ENCODE measurements around the gene CADM1.

CADM1 gene

DNA sequence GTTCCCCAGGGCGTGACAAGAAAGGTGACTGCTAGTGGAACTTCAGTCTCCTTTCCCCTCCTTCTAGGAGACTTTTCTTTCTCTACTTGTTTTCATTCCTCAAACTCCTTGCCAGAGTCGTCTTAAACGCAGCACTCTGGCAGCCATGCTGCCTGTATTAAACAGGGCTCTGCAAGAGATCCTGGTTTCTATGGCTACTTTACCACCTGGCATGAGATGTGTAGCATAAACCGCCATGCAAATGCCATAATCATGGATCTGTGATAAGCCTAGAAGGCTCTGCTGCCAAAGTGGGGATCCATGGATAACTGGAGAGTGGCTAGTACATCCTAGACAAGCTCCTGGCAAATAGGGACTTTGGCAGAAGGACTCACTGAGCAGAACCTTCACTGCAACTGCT, 321.1 kb downstream of the CADM1 start:
- DNase-seq (ENCODE audit: low read depth in 2 of 2), result no peak

DNA sequence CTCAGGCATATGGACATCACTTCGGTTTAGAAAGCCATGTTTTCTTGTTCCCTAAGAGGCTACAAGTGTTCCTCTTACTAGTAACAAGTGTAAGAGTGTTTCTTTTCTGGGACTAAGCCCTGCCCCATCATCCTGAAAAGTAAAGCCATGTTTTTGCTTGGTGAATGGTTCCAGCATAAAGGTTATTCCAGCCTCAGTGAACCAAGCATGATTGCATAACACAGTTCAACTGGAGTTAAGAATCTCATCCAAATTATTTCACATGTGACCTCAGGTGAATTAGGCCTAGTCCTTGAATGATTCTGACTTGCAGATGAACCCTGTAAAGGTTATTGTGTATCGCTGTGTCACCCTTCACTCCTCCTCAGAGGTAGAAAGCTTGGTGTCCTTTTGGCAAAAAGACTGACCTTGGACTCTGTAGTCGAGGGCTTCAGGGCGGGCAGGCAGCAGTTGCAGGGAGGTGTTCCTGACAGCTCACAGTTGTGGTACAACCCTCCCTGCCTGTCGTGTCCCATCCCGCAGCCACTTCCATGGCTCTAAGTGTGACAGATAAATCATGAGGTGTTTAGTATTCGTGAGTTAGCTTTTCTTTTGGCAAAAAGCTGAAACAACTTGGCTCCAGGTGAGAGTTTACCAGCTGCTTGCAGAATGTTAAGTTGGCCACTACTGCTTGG, 321.8 kb downstream of the CADM1 start:
- DNase-seq (ENCODE audit: low read depth in 2 of 2), result no peak

DNA sequence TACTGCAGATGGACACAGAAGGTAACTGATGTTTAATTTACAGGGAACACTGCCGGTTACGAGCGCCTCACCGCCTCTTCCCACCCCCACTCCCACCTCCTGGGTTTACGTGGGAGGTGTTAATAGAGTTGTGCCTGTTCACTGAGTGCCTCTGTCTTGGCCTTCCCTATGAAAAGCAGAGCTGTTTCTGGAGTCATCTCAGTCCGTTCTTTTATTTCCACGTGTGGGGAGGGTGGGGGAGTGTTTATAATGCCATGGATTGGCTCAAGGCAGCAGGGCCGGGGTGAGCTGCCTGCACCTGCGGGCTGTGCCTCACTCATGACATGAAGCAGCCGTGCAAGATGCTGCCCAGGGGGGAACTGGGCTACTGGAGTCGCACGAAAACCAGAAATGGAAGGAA, 322.7 kb downstream of the CADM1 start:
- DNase-seq (ENCODE audit: low read depth in 2 of 2), result no peak

DNA sequence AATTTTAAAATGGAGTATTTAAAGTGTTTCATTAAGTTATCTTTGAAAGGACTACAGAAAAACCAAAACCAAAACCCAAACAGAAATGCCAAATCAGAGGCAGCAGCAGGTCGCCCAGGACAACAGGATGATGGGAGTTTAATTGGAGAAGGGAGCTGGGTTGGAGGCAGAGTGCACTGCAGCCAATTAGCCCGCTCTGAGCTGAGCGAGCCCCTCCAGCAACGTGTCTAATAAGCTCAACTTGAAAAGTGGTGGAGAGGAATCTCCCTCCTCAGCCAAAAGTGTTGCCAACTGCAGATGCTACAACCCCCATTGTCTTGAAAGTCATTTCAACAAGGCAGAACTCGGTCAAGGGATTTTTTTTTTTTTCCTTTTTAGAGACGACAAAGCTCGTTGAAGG, 323.9 kb downstream of the CADM1 start:
- DNase-seq (ENCODE audit: low read depth in 2 of 2), result no peak

DNA sequence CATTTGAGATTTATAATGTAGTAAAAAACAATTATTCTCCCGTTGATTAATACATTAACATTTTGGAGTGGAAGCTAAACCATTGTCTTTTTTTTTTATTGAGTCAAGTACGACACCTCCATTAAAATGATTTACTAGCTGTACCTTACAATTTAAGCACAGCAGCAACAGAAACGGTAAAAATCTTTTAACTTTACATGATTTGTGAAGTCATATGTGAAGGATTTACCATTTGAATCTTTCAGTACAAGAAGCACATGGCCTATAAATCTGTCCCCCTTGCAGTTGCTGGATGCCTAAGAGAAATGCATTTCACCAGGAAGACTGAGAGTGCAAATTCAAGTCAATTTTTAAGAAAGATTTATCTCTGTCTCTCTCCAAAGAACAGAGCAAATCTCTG, 324.6 kb downstream of the CADM1 start:
- no peak for DNase-seq (ENCODE audit: low read depth in 2 of 2)

DNA sequence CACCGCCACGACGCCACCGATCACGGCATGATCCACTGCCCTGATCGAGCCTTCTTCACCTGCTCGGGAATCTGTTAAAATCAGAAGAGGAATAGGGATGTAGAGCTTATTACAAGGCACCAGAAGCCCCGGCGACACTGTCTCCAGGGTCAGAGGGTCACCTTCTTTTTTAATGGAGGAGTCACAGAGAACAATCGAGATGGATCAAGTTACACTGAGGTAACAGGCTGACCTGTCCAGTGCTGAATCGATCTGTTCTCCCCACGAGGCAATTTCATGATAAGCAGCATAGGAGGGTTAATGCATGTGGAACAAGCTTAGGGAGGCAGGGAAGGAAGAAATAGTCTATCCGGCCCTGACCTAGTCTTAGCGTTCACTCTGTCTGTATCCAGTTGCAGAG, 325.5 kb downstream of the CADM1 start:
- DNase-seq (ENCODE audit: low read depth in 2 of 2), result no peak

DNA sequence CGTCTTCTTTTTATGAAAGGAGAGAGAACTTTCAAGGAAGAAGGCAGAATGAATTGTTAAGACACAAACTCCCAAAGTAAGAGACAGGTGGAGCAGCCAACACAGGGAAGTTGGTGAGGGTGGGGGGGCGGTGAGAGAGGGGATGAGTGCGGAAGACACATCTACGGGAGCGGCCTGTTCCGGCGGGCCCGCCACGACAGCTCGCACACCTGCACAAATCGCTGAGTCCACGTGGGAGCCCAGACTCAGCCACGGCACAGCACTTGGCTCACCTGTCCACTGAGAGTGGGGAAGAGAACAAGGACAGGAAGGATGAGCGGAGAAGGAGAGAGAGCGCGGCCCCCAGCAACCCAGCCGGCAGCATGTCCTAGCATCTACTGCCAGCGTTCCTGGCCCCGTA, 331.1 kb downstream of the CADM1 start:
- no peak for DNase-seq (ENCODE audit: low read depth in 2 of 2)

DNA sequence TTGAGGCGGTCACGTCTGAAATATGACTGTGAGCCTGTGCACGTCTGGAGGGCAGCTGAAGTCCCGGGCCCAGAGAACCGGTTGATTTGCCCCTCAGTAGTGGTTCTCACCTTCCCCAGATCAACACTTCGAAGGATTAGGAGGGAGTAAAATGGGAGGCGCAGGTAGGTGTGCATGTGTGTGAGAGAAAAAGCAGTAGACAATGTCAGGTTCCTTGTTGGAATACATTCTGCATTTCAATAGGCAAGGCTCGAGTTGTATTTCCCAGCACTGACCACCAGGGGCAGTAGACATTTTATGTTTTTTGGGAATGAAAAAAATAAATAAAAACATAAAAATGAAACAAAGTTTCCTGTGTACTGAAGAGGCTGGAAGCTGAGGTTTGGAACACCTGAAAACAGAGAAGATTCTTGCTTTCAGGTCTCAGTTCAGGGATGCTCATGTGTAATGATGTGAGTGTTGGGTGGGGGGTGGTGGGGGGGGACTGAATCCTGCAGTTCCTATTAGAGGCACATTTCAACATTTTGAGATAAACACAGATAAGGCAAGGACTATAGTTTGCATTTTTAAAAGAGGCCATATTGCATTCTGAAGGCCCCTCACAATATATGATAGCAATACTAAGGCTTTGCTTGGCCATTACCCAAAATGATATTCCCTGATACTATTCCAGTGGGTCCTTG, 333.9 kb downstream of the CADM1 start:
- DNase-seq (ENCODE audit: low read depth in 2 of 2), result no peak

DNA sequence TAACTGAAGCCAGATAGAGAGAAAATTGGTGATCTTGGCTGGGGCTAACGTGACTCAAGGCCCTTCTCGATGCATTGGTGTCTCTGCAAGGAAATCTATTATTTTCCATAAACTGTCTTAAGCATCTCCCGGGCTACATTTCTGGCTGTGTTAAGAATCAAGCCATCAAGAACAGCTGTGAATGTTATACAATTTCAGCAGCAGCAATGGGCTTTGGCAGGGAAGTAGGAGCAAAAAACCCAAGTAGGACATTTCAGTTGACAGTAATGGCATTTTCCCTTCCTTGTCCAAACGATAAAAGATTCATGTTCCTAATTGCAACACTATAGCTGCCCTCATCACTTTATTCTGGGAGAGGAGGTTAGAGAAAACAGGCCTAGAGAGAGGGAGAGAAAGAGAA, 335.0 kb downstream of the CADM1 start:
- no peak for DNase-seq (ENCODE audit: low read depth in 2 of 2)

DNA sequence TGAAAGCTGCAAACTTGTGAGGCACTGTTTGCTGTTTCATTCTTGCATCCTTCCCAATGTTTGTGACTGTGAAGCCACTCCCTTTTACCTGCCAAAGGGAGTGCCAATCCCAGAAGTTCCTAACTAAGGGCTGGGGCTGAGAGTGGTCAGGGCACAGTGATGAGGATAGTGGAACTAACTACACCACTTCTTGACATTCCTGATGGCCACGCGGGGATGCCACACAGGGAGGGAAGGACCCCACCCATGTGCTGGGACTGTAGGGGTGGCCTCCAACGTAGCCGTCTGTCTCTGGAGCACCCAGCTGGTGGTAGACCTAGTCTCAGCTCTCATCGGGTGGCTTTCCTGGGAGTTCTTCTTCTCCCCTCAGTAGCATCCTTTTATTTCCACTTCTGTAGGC, 335.5 kb downstream of the CADM1 start:
- no peak for DNase-seq (ENCODE audit: low read depth in 2 of 2)

DNA sequence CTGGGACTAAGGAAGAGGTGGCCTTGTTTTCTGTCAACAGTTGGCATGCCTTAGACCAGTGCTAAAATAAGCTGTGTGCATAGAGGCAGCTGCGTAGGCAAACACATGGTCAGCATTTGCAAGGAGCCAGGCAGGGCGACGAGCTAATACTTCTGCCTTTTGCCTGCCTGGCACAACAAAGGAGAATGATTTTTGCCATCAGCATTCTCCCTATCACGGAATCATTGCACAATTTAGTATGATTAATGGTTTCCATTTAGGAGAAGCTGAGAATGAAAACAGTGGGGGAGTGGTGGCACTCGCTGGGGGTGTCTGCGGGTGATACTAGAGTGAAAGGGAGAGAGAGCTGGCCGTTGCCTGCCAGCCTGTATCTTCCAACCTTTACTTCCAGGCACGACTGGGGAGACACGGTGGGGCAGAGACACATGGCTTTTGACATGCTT, 336.0 kb downstream of the CADM1 start:
- DNase-seq (ENCODE audit: low read depth in 2 of 2), result no peak

DNA sequence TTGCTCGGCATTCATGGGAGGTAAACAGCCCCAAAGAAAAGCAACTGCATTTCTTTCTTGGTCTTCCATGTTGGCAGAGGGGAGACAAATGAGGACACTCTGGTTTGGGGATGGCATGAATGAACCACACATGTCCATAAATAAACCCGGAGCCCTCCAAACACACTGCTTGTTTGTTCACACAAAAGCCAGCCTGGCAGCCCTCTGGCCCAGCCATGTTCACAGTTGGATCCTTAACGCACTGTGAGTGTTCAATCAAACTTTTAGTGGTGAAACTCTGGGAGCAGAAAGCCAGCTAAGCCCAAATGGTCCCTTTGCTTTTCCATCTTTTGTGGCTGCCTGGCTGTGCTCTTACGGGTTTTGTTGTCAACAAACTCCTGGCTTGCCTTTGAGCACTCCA, 336.8 kb downstream of the CADM1 start:
- no peak for DNase-seq (ENCODE audit: low read depth in 2 of 2)

DNA sequence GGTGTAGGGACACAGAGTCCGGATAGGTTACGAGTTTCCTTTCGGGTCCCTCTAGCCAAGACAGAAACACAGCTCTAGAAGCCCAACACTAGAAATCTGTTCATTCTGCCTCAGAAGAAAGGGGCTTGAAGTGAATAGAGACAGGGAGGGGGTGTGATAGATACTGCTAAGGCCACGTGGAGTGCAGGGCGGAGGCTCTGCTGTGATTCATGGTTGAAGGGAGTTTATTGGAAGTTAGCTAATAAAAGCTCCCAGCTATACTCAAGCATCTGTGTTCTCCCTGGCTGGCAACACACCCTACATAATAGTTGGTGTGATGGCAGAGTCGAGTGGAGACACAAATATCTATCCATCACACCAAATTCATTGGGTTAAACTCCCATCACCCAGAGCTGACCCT, 337.4 kb downstream of the CADM1 start:
- no peak for DNase-seq (ENCODE audit: low read depth in 2 of 2)

DNA sequence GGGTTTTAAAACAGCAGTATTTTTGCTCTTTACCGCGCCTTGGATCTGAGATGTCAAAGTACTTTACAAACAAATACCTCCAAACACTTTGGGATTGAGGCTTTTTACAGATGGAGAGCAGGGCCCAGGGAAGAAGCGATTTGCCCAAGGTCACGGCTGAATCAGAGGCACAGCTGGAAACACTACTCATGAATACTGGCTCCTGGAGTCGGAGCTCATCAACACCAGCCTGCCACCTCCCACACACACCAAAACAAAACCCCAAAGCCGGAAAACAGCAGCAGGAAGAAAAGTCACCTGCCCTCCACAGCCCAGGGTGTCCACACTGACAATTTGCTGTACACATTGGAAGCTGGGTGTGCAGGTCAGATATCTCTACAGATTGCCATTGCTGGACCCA, 339.4 kb downstream of the CADM1 start:
- DNase-seq (ENCODE audit: low read depth in 2 of 2), result no peak

DNA sequence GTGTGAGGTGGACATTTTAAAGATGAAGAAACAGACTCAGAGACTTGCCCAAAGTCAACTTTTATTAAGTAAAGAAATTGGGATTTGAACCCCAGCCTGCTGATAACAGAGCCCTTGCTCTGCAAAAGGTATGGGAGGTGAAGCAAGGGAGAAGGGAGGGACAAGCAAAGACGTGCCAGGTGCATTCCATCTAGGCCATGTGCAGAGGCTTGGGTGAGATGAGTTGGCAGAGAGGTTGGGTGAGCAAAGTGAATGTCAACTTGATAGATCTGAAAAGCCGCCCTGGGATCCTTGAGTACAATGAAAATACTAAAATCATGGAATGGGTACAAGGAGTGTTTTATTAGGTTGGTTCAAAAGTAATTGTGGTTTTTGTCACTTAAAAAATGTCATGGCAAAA, 341.3 kb downstream of the CADM1 start:
- no peak for DNase-seq (ENCODE audit: low read depth in 2 of 2)

DNA sequence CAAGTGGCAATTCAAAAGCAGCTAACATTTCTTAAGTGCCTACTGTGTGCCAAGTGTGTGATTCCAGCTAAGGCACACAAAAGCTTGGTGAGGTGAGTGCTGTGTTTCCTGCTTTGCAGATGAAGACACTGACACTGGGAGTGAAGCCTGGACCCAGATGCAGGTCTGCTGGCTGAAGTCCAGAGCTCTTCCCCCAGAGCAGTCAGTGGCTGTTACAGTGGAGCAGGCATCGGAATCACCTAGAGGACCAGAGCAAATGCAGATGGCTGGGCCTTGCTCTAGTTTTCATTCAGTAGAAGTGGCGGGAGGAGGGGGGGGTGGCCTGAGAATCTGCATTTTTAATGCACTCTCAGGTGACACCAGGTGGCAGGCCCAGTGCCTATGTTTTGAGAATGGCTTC, 342.3 kb downstream of the CADM1 start:
- DNase-seq (ENCODE audit: low read depth in 2 of 2), result no peak

DNA sequence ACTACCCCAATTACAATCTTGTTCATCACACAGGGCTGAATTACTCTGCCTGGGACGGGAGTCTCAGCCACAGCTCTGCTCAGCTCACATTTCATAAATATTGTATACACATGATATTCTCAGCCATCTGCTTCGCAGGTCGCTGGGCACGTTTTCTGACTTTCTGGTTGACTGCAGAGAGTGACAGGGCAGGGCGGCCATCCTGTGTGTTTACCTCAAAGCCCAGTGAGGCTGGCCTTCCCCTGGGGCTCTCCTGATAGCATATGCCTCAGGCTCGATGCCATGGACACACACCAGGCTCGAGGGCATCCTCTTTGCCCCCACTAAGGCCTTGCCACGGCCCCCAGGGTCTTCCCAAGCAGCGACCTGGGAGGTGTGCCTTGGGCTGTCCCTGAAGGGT, 345.0 kb downstream of the CADM1 start:
- no peak for DNase-seq (ENCODE audit: low read depth in 2 of 2)

DNA sequence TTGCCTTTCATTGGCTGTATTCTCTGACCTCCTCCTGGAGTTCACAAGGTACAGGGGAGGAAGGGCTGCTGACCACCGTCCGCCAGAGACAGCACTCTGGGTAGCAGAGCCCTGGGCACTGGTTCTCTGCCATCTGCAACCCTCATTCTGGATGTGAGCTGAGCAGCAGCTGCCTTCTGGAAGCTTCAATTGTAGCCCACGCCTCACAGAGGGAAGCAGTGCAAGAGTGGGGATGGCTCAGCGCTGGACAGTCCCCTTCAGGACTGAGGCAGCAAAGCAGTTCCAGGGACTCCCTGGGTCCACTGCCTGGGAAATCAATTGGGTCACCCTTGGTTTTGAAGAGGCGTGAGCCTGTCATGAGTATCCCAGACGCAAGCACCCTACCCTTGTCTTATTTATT, 346.2 kb downstream of the CADM1 start:
- no peak for DNase-seq (ENCODE audit: low read depth in 2 of 2)

DNA sequence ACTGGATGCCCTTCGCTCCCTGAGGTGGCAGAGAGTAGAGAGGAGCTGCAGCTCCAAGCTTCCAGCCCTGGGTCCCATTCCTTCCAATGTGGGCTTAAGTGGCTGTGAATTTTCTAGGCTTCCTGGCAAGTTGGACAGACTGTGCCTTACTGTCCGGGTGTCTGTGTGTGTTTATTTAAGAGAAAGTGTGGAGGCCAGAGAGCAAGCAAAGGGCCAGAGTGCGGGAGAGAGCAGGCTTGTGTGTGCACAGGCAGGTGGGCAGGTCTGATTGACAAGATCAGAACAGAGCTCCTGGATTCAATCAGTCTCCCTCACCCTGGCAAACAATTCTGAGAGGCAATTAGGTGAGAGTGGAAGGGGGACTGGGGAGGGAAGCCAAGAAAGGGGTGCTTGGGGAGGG, 347.0 kb downstream of the CADM1 start:
- DNase-seq (ENCODE audit: low read depth in 2 of 2), result no peak

DNA sequence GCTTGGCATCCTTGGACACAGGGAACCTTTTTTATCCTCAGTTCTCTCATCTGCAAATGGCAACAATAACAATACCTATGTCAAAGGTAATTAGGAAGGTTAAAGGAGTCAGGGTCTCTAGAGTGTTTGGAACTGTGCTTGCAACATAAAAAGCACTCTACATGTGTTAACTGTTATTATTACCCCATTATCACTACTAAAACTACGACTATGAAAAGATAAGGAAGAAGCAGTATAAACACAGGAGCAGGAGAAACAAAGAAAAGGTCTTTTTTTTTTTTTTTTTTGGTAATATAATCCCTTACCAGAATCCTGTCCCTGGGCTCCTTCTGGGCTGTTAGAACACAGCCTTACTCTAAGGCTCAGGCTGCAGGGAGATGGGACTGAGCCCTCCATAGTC, 348.2 kb downstream of the CADM1 start:
- no peak for DNase-seq (ENCODE audit: low read depth in 2 of 2)

DNA sequence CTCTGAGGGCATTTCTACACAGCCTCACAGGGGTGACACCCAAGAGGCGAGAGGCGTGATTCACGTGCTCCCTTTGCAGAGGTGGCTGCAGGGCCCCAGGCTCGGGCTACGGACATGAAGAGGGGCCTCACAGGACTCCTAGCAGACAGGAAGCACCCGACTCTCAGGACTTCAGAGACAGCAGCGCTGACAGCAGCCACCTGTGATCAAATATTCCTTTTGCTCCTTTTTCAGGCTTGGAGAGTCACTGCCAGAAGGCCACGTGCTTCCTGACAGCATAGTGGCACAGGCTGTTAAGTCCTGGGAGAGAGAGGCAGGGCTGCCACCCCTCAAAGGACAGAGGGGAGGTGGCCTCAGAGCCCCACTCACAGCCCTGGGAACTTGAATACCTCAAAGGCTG, 348.9 kb downstream of the CADM1 start:
- DNase-seq (ENCODE audit: low read depth in 2 of 2), result no peak

DNA sequence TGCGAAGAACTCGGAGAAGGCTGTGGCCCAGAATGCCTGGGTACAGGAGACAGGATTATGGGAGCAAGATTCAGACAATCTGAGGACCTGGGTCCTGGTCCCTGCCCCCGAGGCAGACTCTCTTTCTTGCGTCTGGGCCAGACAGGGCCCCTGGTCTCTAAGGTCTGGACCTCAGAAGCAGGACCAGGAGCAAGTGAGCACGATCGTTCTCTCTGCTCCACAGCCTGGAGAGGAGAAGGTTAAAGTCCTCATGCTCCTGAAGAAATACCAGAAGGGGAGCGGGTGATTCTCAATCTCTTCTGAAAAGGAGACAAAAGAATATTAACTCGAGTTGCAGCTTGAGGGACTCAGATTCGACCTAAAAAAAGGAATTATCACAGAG, 349.9 kb downstream of the CADM1 start:
- no peak for DNase-seq (ENCODE audit: low read depth in 2 of 2)

DNA sequence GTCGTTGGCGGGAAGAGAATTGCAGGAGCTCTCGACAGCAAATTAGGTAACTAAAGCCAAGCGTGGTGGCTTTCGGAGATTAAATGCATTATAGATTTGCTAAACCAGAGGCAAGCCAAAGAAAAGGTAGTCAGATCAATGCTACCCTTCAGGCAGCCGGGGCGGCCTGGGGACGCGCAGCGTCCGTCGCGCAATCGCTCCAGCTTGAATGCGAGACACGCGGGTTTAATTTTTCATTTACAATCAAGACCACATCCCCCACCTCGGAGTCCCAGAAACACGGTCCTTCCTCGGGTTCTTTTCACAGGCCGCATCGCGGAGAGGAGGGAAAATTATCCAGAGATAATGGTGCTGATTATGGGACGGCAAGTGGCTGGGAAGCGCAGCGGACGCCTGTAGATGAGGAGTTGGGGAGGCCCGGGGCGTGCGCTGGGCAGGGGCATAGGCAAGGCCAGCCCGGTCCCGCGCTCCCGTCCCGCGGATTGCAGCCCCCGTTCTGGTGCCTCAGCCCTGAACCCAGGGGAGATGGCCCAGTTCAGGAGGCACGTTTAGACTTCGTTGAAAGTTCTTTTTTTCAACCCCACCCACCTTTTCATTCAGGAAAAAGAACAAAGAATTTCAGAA, 350.4 kb downstream of the CADM1 start:
- no peak for DNase-seq (ENCODE audit: low read depth in 2 of 2)

DNA sequence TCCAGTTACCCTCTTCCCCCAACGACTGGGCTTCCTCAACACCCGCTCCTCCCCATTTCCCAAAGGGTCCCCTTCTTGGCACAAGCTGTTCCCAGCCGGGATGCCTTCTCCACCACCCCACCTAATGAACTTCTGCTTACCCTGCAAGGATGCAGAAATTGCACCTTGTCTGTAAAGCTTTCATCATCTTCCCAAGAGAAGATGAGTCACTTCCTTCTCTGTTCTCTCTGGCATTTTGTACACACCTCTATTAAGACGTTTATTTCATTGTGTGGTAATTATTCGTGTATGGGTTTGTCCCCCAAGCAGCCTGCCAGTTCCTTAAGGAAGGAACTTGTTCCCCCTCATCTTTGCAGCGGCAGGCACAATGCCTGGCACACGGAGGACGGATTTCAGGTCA, 351.1 kb downstream of the CADM1 start:
- no peak for DNase-seq (ENCODE audit: low read depth in 2 of 2)
